Mesenchymal stem cell (in vitro differentiated cells and primary cell): Measurements from ENCODE around the gene FOXP1.
"Not testable (repeated sequence)": the region's sequence is repeated elsewhere in the genome, so short reads cannot be mapped to it uniquely, and the experiment has no call there.

ENCODE experiments used
- DNase-seq: peaks from one replicate; pipeline ENCODE4 v3.0.0-alpha.2; 2013
- H2AFZ ChIP-seq: one replicate; pipeline ENCODE4 v1.6.1; 2013; ENCODE audit warnings: low read depth, mild to moderate bottlenecking, control low read depth, inconsistent platforms, low read length, moderate library complexity
- H2AK5ac ChIP-seq: 2 replicates; pipeline ENCODE4 v1.6.1; 2013; ENCODE audit warnings: low read length, moderate library complexity, mild to moderate bottlenecking, inconsistent platforms; ENCODE audit not compliant: severe bottlenecking
- H2BK120ac ChIP-seq: one replicate; pipeline ENCODE4 v1.6.1; 2013; ENCODE audit warnings: low read depth, mild to moderate bottlenecking, inconsistent platforms, low read length, moderate library complexity
- H2BK12ac ChIP-seq, 2 experiments: one replicate each; pipeline ENCODE4 v1.6.1; 2013; ENCODE audit warnings: inconsistent platforms in 2 of 2, low read length in 2 of 2, mild to moderate bottlenecking in 2 of 2, moderate library complexity in 2 of 2, control low read depth in 1 of 2
- H2BK15ac ChIP-seq: one replicate; pipeline ENCODE4 v1.6.1; 2013; ENCODE audit warnings: mild to moderate bottlenecking, low read depth, inconsistent platforms; ENCODE audit not compliant: poor library complexity, severe bottlenecking
- H2BK5ac ChIP-seq: 2 replicates; pipeline ENCODE4 v1.6.1; 2013; ENCODE audit warnings: low read depth, mild to moderate bottlenecking, low read length, control low read depth, inconsistent platforms; ENCODE audit not compliant: poor library complexity, severe bottlenecking
- H3K14ac ChIP-seq, 2 experiments: one replicate each; pipeline ENCODE4 v1.6.1; 2013; ENCODE audit warnings: inconsistent platforms in 2 of 2, low read length in 2 of 2, control low read depth in 1 of 2, mild to moderate bottlenecking in 1 of 2, moderate library complexity in 1 of 2
- H3K18ac ChIP-seq, 2 experiments: one replicate each; pipeline ENCODE4 v1.6.1; 2013; ENCODE audit warnings: inconsistent platforms in 2 of 2, low read length in 2 of 2, control low read depth in 1 of 2, low read depth in 1 of 2, mild to moderate bottlenecking in 1 of 2
- H3K23ac ChIP-seq, 2 experiments: one replicate each; pipeline ENCODE4 v1.6.1; 2013; ENCODE audit warnings: inconsistent platforms in 2 of 2, low read length in 2 of 2, mild to moderate bottlenecking in 2 of 2, moderate library complexity in 2 of 2, control low read depth in 1 of 2
- H3K27ac ChIP-seq: 2 replicates; pipeline ENCODE4 v1.5.1; 2013; ENCODE audit warnings: mild to moderate bottlenecking, moderate library complexity, low read length, control low read depth, inconsistent platforms; ENCODE audit not compliant: poor library complexity, severe bottlenecking
- H3K27me3 ChIP-seq, 2 experiments: 2 replicates each; pipeline versions ENCODE4 v1.6.1 to v1.7.0; 2013; ENCODE audit warnings: low read length in 2 of 2, mild to moderate bottlenecking in 2 of 2, moderate library complexity in 2 of 2, control low read depth in 1 of 2, inconsistent platforms in 1 of 2; ENCODE audit not compliant: control insufficient read depth in 1 of 2, insufficient read depth in 1 of 2
- H3K36me3 ChIP-seq, 2 experiments: 2 replicates each; pipeline versions ENCODE4 v1.6.1 to v1.7.0; 2013; ENCODE audit warnings: low read length in 2 of 2, control low read depth in 1 of 2, inconsistent platforms in 1 of 2, low read depth in 1 of 2, mild to moderate bottlenecking in 1 of 2; ENCODE audit not compliant: insufficient read depth in 2 of 2, control insufficient read depth in 1 of 2
- H3K4ac ChIP-seq, 2 experiments: one replicate each; pipeline ENCODE4 v1.6.1; 2013; ENCODE audit warnings: inconsistent platforms in 2 of 2, low read length in 2 of 2, mild to moderate bottlenecking in 2 of 2, moderate library complexity in 2 of 2, control low read depth in 1 of 2, low read depth in 1 of 2
- H3K4me1 ChIP-seq: 2 replicates; pipeline ENCODE4 v1.6.1; 2013; ENCODE audit warnings: low read depth, low read length, control low read depth; ENCODE audit not compliant: control insufficient read depth, insufficient read depth
- H3K4me2 ChIP-seq: 2 replicates; pipeline ENCODE4 v1.6.1; 2013; ENCODE audit warnings: low read length, mild to moderate bottlenecking, inconsistent platforms; ENCODE audit not compliant: poor library complexity, severe bottlenecking
- H3K4me3 ChIP-seq, 2 experiments: 2 replicates each; pipeline versions ENCODE4 v1.5.1 to v1.7.0; 2013; ENCODE audit warnings: low read length in 2 of 2, mild to moderate bottlenecking in 2 of 2, control low read depth in 1 of 2, low read depth in 1 of 2; ENCODE audit not compliant: insufficient read depth in 1 of 2
- H3K79me1 ChIP-seq: replicated peaks from 2 replicates; pipeline ENCODE4 v1.6.1; 2013; ENCODE audit warnings: mild to moderate bottlenecking, control low read depth, low read length, inconsistent platforms; ENCODE audit not compliant: poor library complexity, severe bottlenecking
- H3K9ac ChIP-seq: 2 replicates; pipeline ENCODE4 v1.7.0; 2013; ENCODE audit warnings: mild to moderate bottlenecking, low read length, moderate library complexity
- H3K9me3 ChIP-seq: 2 replicates; pipeline ENCODE4 v1.7.0; 2013; ENCODE audit warnings: mild to moderate bottlenecking, low read length; ENCODE audit not compliant: control insufficient read depth
- H4K8ac ChIP-seq: one replicate; pipeline ENCODE4 v1.6.1; 2013; ENCODE audit warnings: inconsistent platforms, mild to moderate bottlenecking, low read length, moderate library complexity
- H4K91ac ChIP-seq: one replicate; pipeline ENCODE4 v1.6.1; 2013; ENCODE audit warnings: mild to moderate bottlenecking, low read length, inconsistent platforms
- WGBS: methylation state at CpG from one replicate; pipeline ENCODE4 v1.1.7; 2013; ENCODE audit warnings: mixed read lengths; 5-methylcytosine and 5-hydroxymethylcytosine counted together

FOXP1 gene

GRCh38 chr3:71325715-71326114, 257.8 kb downstream of the FOXP1 start:
- no peak overlapping the region for H2BK12ac ChIP-seq
- H3K4me2 ChIP-seq: no peak overlapping the region
- no peak overlapping the region for H3K18ac ChIP-seq
- H3K9ac ChIP-seq: no peak overlapping the region
- H3K4me1 ChIP-seq: no peaks in the 10 kb centered on the region
- no peak overlapping the region for H2AK5ac ChIP-seq
- H3K36me3 ChIP-seq: peaks cover 0 to 14% of the 10 kb centered on the region in 2 experiments
- no peak overlapping the region for H2BK15ac ChIP-seq
- no peak for DNase-seq
- WGBS: 91% methylated on average over 2 of the region's 3 CpGs
- no peak overlapping the region for H2AFZ ChIP-seq
- no peak overlapping the region for H3K27ac ChIP-seq
- H4K91ac ChIP-seq: no peak overlapping the region
- no peaks in the 10 kb centered on the region for H3K27me3 ChIP-seq
- no peak overlapping the region for H2BK5ac ChIP-seq
- H3K9me3 ChIP-seq: no peaks in the 10 kb centered on the region
- no peak overlapping the region for H2BK120ac ChIP-seq
- H3K4me3 ChIP-seq: no peak overlapping the region
- no peak overlapping the region for H3K14ac ChIP-seq
- H3K4ac ChIP-seq: no peak overlapping the region
- H4K8ac ChIP-seq: no peak overlapping the region
- no peak overlapping the region for H3K23ac ChIP-seq
- H3K79me1 ChIP-seq: peaks cover 40% of the 10 kb centered on the region

GRCh38 chr3:71324224-71324623, 259.3 kb downstream of the FOXP1 start:
- not testable (repeated sequence) for H3K9me3 ChIP-seq, H3K23ac ChIP-seq, H3K14ac ChIP-seq, H2BK12ac ChIP-seq, H3K4me3 ChIP-seq, H2BK120ac ChIP-seq, H3K4me1 ChIP-seq, H3K18ac ChIP-seq, H4K8ac ChIP-seq, H4K91ac ChIP-seq, H2BK5ac ChIP-seq, DNase-seq, H3K4me2 ChIP-seq, H2AFZ ChIP-seq, H3K27me3 ChIP-seq, H2AK5ac ChIP-seq, H3K27ac ChIP-seq, H3K4ac ChIP-seq, H3K9ac ChIP-seq, H2BK15ac ChIP-seq
- Histone ChIP-seq H3K79me1 (peaks cover 46% of the 10 kb centered on the region), H3K36me3 (peaks cover 0 to 14% of the 10 kb centered on the region in 2 experiments)
- WGBS: 87% methylated on average over 3 of the region's 5 CpGs

GRCh38 chr3:71323558-71323957, 260.0 kb downstream of the FOXP1 start:
- 95% methylated on average over 5 of the region's 5 CpGs for WGBS
- Histone ChIP-seq H3K36me3 (peaks cover 0 to 9% of the 10 kb centered on the region in 2 experiments), H2BK120ac (no peak overlapping the region), H3K14ac (no peak overlapping the region), H3K18ac (no peak overlapping the region), H2AK5ac (no peak overlapping the region), H2AFZ (no peak overlapping the region), H3K4me2 (no peak overlapping the region), H4K91ac (no peak overlapping the region), H3K9me3 (no peaks in the 10 kb centered on the region), H3K79me1 (peaks cover 45% of the 10 kb centered on the region), H3K4me1 (no peaks in the 10 kb centered on the region), H2BK15ac (no peak overlapping the region), H2BK12ac (no peak overlapping the region), H3K4me3 (no peak overlapping the region), H3K9ac (no peak overlapping the region), H3K27me3 (no peaks in the 10 kb centered on the region), H4K8ac (no peak overlapping the region), H3K27ac (no peak overlapping the region), H3K4ac (no peak overlapping the region), H3K23ac (no peak overlapping the region), H2BK5ac (no peak overlapping the region)
- no peak for DNase-seq

- Histone ChIP-seq H3K14ac (no peak overlapping the region), H3K79me1 (peaks cover 39% of the 10 kb centered on the region), H3K9ac (no peak overlapping the region), H3K4ac (no peak overlapping the region), H3K27me3 (no peaks in the 10 kb centered on the region), H3K18ac (no peak overlapping the region), H2BK5ac (no peak overlapping the region), H3K23ac (no peak overlapping the region), H3K4me3 (no peak overlapping the region), H3K4me1 (no peaks in the 10 kb centered on the region), H3K27ac (no peak overlapping the region), H2BK15ac (no peak overlapping the region), H2AK5ac (no peak overlapping the region), H2BK12ac (no peak overlapping the region), H4K8ac (no peak overlapping the region), H3K9me3 (no peaks in the 10 kb centered on the region), H2AFZ (no peak overlapping the region), H3K36me3 (peaks cover 0 to 3% of the 10 kb centered on the region in 2 experiments), H2BK120ac (no peak overlapping the region), H3K4me2 (no peak overlapping the region), H4K91ac (no peak overlapping the region)
- no peak for DNase-seq
- no CpG with 5 or more reads among the region's 1 CpG for WGBS
Observed at GRCh38 chr3:71322154-71322553, 261.4 kb downstream of the FOXP1 start.
